ELF-1 (cell line): ENCODE measurements around the gene BNC2.
"Not testable (repeated sequence)": the region's sequence is repeated elsewhere in the genome, so short reads cannot be mapped to it uniquely, and the experiment has no call there.

Experiments
- DNase-seq: peaks from one replicate; pipeline ENCODE4 v3.0.0-alpha.2; 2016; ENCODE audit warnings: low read depth, low spot score

Gene BNC2

GRCh38 chr9:16510482-16510881 lies 360.0 kb downstream of the BNC2 start:
- DNase-seq = no peak

- DNase-seq = no peak
Observed at GRCh38 chr9:16509997-16510396, 360.5 kb downstream of the BNC2 start.

GRCh38 chr9:16505199-16505598 lies 365.3 kb downstream of the BNC2 start:
- DNase-seq = peak; percentile 45

- DNase-seq = no peak
Observed at GRCh38 chr9:16501726-16502125, 368.7 kb downstream of the BNC2 start.

GRCh38 chr9:16501141-16501540 lies 369.3 kb downstream of the BNC2 start:
- DNase-seq = no peak

GRCh38 chr9:16500386-16500785 lies 370.1 kb downstream of the BNC2 start:
- no peak for DNase-seq

GRCh38 chr9:16499892-16500291 lies 370.6 kb downstream of the BNC2 start:
- no peak for DNase-seq

- no peak for DNase-seq
Observed at GRCh38 chr9:16496908-16497307, 373.6 kb downstream of the BNC2 start.

GRCh38 chr9:16487915-16488314 lies 382.6 kb downstream of the BNC2 start:
- no peak for DNase-seq

- DNase-seq = peak; percentile 83
Observed at GRCh38 chr9:16485575-16486321, 384.7 kb downstream of the BNC2 start.

GRCh38 chr9:16485160-16485559 lies 385.3 kb downstream of the BNC2 start:
- peak; percentile 38 for DNase-seq

- no peak for DNase-seq
Observed at GRCh38 chr9:16484744-16485143, 385.7 kb downstream of the BNC2 start.

GRCh38 chr9:16484180-16484579 lies 386.3 kb downstream of the BNC2 start:
- DNase-seq = no peak

GRCh38 chr9:16482764-16483163 lies 387.7 kb downstream of the BNC2 start:
- no peak for DNase-seq

- not testable (repeated sequence) for DNase-seq
Observed at GRCh38 chr9:16480584-16480983, 389.9 kb downstream of the BNC2 start.

- no peak for DNase-seq
Observed at GRCh38 chr9:16475996-16476395, 394.5 kb downstream of the BNC2 start.

GRCh38 chr9:16475257-16475656 lies 395.2 kb downstream of the BNC2 start:
- no peak for DNase-seq

- DNase-seq = no peak
Observed at GRCh38 chr9:16469184-16469583, 401.3 kb downstream of the BNC2 start.

- no peak for DNase-seq
Observed at GRCh38 chr9:16461851-16462250, 408.6 kb downstream of the BNC2 start.

GRCh38 chr9:16461137-16461840 lies 409.2 kb downstream of the BNC2 start:
- DNase-seq = peak; percentile 50

- DNase-seq = no peak
Observed at GRCh38 chr9:16460696-16461095, 409.8 kb downstream of the BNC2 start.

GRCh38 chr9:16459421-16460148 lies 410.9 kb downstream of the BNC2 start:
- peak; percentile 21 for DNase-seq
